ENCODE data around the gene INTS4.
"Not testable (repeated sequence)": the region's sequence is repeated elsewhere in the genome, so short reads cannot be mapped to it uniquely, and the experiment has no call there.

The INTS4 gene

DNA sequence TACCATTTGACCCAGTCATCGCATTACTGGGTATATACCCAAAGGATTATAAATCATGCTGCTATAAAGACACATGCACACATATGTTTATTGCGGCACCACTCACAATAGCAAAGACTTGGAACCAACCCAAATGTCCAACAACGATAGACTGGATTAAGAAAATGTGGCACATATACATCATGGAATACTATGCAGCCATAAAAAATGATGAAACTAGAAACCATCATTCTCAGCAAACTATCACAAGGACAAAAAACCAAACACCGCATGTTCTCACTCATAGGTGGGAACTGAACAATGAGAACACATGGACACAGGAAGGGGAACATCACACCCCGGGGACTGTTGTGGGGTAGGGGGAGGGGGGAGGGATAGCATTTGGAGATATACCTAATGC lies 105.4 kb downstream of the INTS4 start:
- peaks cover 35% of the 10 kb centered on the region for H3K36me3 ChIP-seq (ENCODE audit: insufficient read depth, low read length)
- not testable (repeated sequence) for H2AFZ ChIP-seq (ENCODE audit: low read depth, low read length); DNase-seq; H3K4me3 ChIP-seq (ENCODE audit: low read depth in 1 of 2, low read length in 2 of 2); H4K20me1 ChIP-seq (ENCODE audit: insufficient read depth, low read length); ATAC-seq (ENCODE audit: insufficient read depth, low read depth); H3K9me3 ChIP-seq (ENCODE audit: insufficient read depth, low read length, severe bottlenecking); H3K27ac ChIP-seq (ENCODE audit: low read length); H3K9ac ChIP-seq (ENCODE audit: low read depth, low read length); H3K4me2 ChIP-seq (ENCODE audit: insufficient read depth, low read length); H3K27me3 ChIP-seq (ENCODE audit: insufficient read depth, low read length, poor library complexity); H3K79me2 ChIP-seq (ENCODE audit: insufficient read depth, low read length); H3K4me1 ChIP-seq (ENCODE audit: insufficient read depth, low read length)

DNA sequence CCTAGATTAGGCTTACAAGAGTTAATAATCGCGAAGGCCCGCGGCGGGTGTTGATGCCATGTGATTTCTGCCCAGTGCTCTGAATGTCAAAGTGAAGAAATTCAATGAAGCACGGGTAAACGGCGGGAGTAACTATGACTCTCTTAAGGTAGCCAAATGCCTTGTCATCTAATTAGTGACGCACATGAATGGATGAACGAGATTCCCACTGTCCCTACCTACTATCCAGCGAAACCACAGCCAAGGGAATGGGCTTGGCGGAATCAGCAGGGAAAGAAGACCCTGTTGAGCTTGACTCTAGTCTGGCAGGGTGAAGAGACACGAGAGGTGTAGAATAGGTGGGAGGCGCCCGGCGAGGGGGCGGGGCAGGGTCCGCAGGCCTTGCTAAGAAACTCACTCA lies 108.1 kb downstream of the INTS4 start:
- Histone ChIP-seq H3K9me3 (ENCODE audit: insufficient read depth, low read length, severe bottlenecking) (no peaks in the 10 kb centered on the region), H3K4me3 (ENCODE audit: low read depth in 1 of 2, low read length in 2 of 2) (no peak overlapping the region), H3K27me3 (ENCODE audit: insufficient read depth, low read length, poor library complexity) (no peaks in the 10 kb centered on the region), H3K4me2 (ENCODE audit: insufficient read depth, low read length) (no peak overlapping the region), H3K27ac (ENCODE audit: low read length) (no peak overlapping the region), H4K20me1 (ENCODE audit: insufficient read depth, low read length) (no peaks in the 10 kb centered on the region), H3K79me2 (ENCODE audit: insufficient read depth, low read length) (no peaks in the 10 kb centered on the region), H3K4me1 (ENCODE audit: insufficient read depth, low read length) (no peaks in the 10 kb centered on the region), H3K36me3 (ENCODE audit: insufficient read depth, low read length) (peaks cover 46% of the 10 kb centered on the region), H2AFZ (ENCODE audit: low read depth, low read length) (no peak overlapping the region), H3K9ac (ENCODE audit: low read depth, low read length) (no peak overlapping the region)
- TF ChIP-seq EZH2 (IDR thresholded peaks at IDR 0.05; ENCODE audit: borderline replicate concordance, low read depth, low read length, severe bottlenecking): no peak
- TF ChIP-seq, protein P1, sequence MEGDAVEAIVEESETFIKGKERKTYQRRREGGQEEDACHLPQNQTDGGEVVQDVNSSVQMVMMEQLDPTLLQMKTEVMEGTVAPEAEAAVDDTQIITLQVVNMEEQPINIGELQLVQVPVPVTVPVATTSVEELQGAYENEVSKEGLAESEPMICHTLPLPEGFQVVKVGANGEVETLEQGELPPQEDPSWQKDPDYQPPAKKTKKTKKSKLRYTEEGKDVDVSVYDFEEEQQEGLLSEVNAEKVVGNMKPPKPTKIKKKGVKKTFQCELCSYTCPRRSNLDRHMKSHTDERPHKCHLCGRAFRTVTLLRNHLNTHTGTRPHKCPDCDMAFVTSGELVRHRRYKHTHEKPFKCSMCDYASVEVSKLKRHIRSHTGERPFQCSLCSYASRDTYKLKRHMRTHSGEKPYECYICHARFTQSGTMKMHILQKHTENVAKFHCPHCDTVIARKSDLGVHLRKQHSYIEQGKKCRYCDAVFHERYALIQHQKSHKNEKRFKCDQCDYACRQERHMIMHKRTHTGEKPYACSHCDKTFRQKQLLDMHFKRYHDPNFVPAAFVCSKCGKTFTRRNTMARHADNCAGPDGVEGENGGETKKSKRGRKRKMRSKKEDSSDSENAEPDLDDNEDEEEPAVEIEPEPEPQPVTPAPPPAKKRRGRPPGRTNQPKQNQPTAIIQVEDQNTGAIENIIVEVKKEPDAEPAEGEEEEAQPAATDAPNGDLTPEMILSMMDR (IDR thresholded peaks at IDR 0.05; ENCODE audit: borderline replicate concordance, extremely low read depth, low read length, poor library complexity, severe bottlenecking): no peak
- no peak for ATAC-seq (ENCODE audit: insufficient read depth, low read depth)
- no peak for DNase-seq

DNA sequence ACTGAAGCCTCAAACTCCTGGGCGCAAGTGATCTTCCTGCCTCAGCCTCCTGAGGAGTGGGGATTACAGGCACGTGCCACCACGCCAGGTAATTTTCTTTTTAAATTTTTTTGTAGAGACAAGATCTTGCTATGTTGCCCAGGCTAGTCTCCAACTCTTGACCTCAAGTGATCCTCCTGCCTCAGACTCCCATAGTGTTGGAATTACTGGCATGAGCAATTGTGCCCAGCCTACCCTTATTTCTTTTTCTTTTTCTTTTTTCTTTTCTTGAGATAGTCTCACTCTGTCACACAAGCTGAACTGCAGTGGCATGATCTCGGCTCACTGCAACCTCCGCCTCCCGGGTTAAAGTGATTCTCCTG lies 109.7 kb downstream of the INTS4 start:
- TF ChIP-seq, protein P1 (IDR thresholded peaks at IDR 0.05; ENCODE audit: borderline replicate concordance, extremely low read depth, low read length, poor library complexity, severe bottlenecking): no peak
- no peak for TF ChIP-seq EZH2 (IDR thresholded peaks at IDR 0.05; ENCODE audit: borderline replicate concordance, low read depth, low read length, severe bottlenecking)
- H3K36me3 ChIP-seq (ENCODE audit: insufficient read depth, low read length): peaks cover 53% of the 10 kb centered on the region

DNA sequence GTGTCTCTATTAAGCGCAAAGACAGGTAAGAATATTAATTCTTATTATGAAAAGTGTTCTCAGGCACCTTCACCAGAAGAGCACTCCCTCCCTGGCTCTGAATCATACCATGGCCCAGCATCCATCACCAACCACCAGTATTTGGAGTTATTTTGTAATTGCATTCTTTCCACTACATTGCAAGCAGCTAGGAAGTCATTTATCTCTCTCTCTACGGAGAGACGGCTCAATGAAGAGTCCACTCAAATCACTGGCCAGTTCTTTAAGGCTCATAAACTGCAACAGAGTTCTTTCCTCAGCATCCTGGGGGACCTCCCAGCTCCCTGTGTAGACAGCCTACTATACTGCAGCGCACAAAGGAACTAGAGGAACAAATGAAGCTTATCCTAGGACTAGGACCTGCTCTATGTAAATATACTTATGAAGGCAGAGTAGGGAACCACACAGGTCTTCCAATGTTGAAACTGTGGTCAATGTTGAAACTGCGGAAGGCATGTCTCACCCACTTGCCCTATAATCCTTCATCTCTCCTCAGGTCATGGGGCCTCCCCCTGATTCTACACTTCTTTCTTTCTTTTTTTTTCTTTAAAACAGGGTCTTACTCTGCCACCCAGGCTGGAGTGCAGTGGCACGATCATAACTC lies 110.2 kb downstream of the INTS4 start:
- Histone ChIP-seq H3K36me3 (ENCODE audit: insufficient read depth, low read length) (peaks cover 53% of the 10 kb centered on the region), H3K9me3 (ENCODE audit: insufficient read depth, low read length, severe bottlenecking) (no peaks in the 10 kb centered on the region), H3K27ac (ENCODE audit: low read length) (no peak overlapping the region), H3K4me3 (ENCODE audit: low read depth in 1 of 2, low read length in 2 of 2) (no peak overlapping the region), H4K20me1 (ENCODE audit: insufficient read depth, low read length) (no peaks in the 10 kb centered on the region), H3K27me3 (ENCODE audit: insufficient read depth, low read length, poor library complexity) (no peaks in the 10 kb centered on the region), H3K9ac (ENCODE audit: low read depth, low read length) (no peak overlapping the region), H3K79me2 (ENCODE audit: insufficient read depth, low read length) (no peaks in the 10 kb centered on the region), H3K4me1 (ENCODE audit: insufficient read depth, low read length) (no peaks in the 10 kb centered on the region), H2AFZ (ENCODE audit: low read depth, low read length) (no peak overlapping the region), H3K4me2 (ENCODE audit: insufficient read depth, low read length) (no peak overlapping the region)
- TF ChIP-seq, protein P1 (IDR thresholded peaks at IDR 0.05; ENCODE audit: borderline replicate concordance, extremely low read depth, low read length, poor library complexity, severe bottlenecking): no peak
- no peak for TF ChIP-seq EZH2 (IDR thresholded peaks at IDR 0.05; ENCODE audit: borderline replicate concordance, low read depth, low read length, severe bottlenecking)
- no peak for DNase-seq
- ATAC-seq (ENCODE audit: insufficient read depth, low read depth): no peak

More for the DNA sequence above, 109.7 kb downstream of the INTS4 start:
- H3K4me3 ChIP-seq (ENCODE audit: low read depth in 1 of 2, low read length in 2 of 2): no peak overlapping the region
- H3K27me3 ChIP-seq (ENCODE audit: insufficient read depth, low read length, poor library complexity): no peaks in the 10 kb centered on the region
- ATAC-seq (ENCODE audit: insufficient read depth, low read depth) (no peak), DNase-seq (no peak)
- H2AFZ ChIP-seq (ENCODE audit: low read depth, low read length): no peak overlapping the region
- no peak overlapping the region for H3K27ac ChIP-seq (ENCODE audit: low read length)
- no peaks in the 10 kb centered on the region for H3K9me3 ChIP-seq (ENCODE audit: insufficient read depth, low read length, severe bottlenecking)
- no peaks in the 10 kb centered on the region for H3K4me1 ChIP-seq (ENCODE audit: insufficient read depth, low read length)
- H3K4me2 ChIP-seq (ENCODE audit: insufficient read depth, low read length): no peak overlapping the region
- no peaks in the 10 kb centered on the region for H4K20me1 ChIP-seq (ENCODE audit: insufficient read depth, low read length)
- no peaks in the 10 kb centered on the region for H3K79me2 ChIP-seq (ENCODE audit: insufficient read depth, low read length)
- H3K9ac ChIP-seq (ENCODE audit: low read depth, low read length): no peak overlapping the region

Measured in DND-41 (cell line).